Measurements from ENCODE around the gene ZNF157.

GRCh38 chrX:47446431-47446830 lies 76.1 kb downstream of the ZNF157 start:
- TF ChIP-seq CTCF (IDR thresholded peaks at IDR 0.05): no peak
- no peak for TF ChIP-seq POLR2A (IDR thresholded peaks at IDR 0.05)
